ENCODE data around the gene TNNC1.

Gene TNNC1

GRCh38 chr3:52484680-52485461 is 31.0 kb upstream of the TNNC1 start:
- FAIRE-seq (no peak), DNase-seq (ENCODE audit: extremely low spot score, insufficient read length, low read depth) (no peak)

DNA sequence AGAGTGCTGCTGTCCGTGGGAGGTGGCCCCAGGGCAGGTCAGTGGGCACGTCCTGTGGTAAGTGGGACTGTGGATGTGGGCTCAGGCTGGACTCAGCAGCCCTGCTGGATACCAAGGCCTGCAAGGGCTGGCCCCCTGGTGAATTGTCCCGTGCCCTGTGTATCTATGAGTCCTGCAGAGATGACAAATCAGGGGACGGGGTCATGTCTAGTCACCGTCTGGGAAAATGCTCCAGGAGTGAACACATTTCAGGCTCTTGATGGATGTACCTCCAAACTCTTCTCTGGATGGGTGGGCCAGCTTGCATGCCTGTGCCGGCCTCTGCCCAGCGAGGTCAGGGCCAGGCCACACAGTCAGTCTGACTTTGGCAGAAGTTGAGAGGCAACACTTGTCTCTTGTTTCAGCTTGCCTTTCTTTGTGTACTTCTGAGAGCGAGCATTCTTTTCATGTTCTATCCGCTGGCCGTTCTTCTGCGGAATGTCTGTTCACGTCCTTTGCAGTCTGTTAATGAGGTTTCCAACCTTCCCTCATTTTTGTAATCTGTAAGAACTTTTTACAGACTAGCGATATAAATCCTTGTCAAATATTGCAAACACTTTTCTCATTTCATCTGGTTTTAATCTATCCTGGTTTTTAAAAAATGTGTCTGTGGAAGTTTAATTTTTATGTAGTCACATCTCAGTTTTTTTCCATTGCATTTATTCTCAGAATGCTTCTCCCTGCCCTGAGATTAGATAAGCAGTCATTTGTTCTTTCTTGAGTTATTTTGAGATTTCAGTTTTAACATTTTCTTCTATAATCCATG is 29.9 kb upstream of the TNNC1 start:
- FAIRE-seq (no peak), DNase-seq (ENCODE audit: extremely low spot score, insufficient read length, low read depth) (no peak)

GRCh38 chr3:52483081-52483480 is 29.2 kb upstream of the TNNC1 start:
- FAIRE-seq (no peak), DNase-seq (ENCODE audit: extremely low spot score, insufficient read length, low read depth) (no peak)

DNA sequence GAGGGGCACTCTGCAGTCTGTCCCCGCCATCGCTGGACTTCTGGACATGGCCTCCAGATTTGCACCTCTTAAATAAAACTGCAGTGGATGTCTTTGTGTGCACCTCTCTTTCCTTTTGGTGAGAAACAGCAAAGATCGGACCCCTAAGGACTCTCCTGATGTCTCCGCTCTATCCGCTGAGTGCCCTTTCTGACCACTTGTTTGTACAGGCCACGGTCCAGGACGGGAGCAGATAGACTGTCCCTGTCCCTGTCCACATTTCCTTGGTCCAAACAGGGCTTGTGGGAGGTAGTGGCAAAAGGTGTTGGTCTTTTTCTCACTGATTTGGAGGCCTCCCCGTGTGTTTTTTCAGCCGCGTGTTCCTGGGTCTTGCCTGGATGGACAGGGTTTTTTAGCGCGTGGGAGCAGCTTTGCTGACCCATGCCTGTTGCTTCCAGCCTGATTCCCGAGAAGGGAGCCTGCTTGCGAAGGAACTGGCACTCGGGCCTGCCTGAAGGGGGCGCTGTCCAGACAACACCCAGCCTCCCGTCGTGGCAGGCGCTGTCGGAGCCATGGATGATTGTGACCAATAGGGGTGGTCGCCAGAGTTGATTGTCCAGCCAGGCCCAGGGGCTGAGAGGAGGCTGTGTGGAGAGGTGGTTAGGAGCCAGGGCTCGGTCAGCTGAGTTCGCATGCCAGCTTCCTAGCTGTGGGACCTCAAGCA is 28.1 kb upstream of the TNNC1 start:
- no peak for FAIRE-seq
- DNase-seq (ENCODE audit: extremely low spot score, insufficient read length, low read depth): no peak

DNA sequence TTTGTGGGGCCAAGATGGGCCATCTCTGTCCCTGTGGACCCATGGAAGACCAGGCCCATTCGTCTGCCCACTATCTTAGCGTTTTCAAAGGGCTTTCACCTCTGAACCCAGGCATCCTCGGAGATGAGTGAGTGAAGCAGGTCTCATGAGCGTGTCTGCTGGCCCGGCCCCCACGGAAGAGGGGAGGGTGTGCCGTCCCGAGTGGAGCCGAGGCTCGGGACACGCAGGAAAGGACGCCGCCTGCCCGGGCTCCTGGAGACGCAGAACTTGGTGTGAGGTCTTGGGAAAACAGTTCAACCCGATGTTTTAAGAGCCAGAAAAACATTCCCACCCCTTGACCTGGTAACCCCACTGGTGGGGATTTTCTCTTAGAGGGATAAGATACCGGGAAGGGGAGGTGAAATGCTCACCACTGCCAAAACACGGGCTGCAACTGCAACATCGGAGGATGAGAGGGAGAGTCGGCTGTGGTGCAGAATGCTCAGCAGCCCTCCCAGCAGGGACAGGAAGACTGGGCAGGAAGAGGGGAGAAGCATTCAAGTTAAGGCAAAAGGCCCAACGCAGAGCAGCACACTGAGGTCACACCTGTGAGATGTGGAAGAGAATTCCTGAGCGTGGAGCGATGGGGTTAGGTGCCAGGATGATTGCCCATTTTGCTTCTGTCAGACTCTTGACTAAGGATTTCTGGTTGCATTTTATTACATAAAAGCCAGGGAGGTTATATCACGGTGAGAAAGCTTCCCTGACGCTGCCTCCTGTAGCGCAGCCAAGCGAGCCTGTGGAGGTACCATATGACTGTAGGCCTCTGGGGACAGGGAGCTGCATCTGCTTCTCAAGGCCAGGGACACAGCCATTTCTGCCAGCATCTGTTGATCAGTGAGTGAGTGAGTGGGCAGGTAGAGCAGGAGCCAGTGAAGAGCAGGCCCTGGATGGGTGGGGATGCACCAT is 27.2 kb upstream of the TNNC1 start:
- DNase-seq (ENCODE audit: extremely low spot score, insufficient read length, low read depth) (no peak), FAIRE-seq (no peak)

DNA sequence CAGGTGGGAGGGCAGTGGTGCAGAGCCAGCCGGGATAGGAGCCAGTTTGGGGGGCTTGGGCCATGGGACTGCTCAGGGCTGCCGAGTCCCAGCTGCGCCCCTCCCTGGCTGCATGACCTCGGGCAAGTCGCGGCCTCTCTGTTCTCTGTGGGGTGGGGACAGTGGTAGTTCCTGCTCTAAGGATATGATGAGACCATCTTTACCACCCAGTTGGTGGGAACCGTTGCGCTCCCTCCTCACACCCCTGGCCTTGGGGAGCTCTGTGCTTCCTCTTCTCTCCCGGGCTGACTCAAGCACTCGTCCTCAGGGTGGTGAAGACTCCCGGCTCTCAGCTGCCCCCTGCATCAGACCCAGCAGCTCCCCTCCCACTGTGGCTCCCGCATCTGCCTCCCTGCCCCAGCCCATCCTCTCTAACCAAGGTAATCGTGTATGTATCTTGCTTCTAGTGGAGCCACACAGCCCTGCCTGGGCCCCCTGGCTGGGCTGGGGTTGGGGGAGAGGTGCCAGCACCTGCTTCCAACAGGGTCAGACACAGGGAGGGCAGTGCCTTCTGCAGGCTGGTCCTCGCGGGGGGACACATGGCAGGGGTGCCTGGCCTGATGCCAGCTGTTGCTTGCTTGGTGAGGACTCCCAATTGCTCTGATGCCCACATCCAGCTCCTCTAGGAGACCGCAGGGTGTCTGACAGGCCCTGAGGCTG is 26.2 kb upstream of the TNNC1 start:
- FAIRE-seq: no peak
- DNase-seq (ENCODE audit: extremely low spot score, insufficient read length, low read depth): no peak

DNA sequence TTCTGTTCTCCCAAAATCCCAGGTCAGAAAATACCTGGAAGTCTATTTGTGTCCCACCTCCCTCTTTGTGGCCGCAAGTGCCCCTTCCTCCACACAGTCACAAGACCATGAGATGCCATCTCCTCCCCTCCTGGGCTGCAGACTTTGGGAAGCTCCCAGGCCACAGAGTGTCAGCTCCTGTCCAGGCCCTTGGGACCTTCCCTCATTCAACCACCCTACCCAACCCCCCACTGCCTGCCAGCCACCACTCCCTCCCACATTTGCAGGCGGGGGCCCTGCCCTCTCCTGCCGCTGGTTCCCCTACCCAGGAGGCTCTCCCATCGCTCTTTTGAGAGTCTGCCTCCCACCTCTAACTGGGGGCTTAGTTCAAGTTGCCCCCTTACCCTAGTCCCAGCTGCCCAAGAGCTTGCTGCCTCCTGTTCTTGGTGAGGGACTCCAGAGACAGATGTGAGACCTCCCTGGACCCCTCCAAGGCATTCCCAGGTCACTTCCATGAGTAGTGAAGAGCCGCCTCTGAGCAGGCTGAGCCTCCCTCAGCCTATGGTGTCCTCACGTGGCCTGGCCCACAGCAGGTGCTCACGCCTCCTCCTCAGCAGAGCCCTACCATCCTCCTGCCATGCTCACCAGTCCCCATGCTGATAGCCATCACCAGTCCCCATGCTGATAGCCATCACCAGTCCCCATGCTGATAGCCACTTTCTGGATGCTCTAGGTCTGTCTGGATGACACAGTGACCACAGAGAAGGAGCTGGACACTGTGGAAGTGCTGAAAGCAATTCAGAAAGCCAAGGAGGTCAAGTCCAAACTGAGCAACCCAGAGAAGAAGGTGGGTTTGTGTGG is 25.4 kb upstream of the TNNC1 start:
- DNase-seq (ENCODE audit: extremely low spot score, insufficient read length, low read depth) (no peak), FAIRE-seq (no peak)

DNA sequence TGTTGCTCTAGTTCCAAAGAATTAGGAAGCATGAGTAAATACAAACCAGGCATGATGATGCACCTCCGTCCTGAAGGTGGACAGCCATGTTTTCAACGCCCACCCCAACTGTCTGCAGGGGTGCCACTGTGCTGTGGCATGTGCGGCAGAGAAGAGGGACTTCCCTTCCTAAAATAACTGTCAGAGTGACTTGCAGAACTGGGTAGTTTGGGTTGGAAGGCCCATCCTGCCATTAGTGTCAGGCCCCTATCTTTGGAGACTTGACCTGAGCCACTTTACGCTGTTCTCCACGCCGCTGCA is 23.9 kb upstream of the TNNC1 start:
- DNase-seq (ENCODE audit: extremely low spot score, insufficient read length, low read depth) (no peak), FAIRE-seq (no peak)

GRCh38 chr3:52477076-52477795 is 23.4 kb upstream of the TNNC1 start:
- FAIRE-seq (no peak), DNase-seq (ENCODE audit: extremely low spot score, insufficient read length, low read depth) (no peak)

- DNase-seq (ENCODE audit: extremely low spot score, insufficient read length, low read depth) (no peak), FAIRE-seq (no peak)
Observed at GRCh38 chr3:52473026-52473425, 19.2 kb upstream of the TNNC1 start.

DNA sequence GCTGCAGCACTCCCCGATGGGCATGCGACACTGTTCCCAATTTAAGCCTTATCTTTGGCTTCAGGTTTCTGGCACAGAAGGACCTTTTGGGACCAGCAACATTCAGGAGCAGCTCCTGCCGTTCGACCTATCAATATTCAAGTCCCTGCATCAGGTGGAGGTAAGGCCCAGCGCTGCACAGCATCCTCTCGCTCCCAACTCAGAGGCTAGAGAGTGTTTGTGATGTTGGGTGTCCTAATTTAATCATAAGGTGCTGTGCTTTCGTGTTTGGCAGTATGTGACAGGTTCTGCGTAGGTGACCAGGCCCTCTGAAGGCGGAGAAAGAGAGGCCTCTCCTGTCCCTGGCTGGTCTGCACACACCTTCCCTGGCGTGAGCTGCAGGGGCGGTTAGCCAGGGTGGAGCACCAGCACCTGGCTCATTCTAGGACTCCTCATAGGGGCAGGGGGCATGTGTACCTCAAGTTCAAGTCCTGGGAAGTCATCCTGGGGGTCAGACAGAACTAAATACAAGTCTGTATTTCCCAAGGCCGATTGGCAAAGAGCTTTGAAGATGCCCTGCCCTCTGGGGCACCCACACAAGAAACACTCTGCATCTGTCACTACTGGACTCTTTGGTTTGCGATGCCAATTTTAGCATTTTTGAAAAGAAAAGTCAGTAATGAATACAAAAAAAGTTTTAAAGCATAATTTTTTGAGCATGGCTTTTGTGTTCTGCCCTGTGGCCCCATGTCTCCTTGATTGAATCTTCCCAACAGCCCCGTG is 18.6 kb upstream of the TNNC1 start:
- FAIRE-seq (no peak), DNase-seq (ENCODE audit: extremely low spot score, insufficient read length, low read depth) (no peak)

DNA sequence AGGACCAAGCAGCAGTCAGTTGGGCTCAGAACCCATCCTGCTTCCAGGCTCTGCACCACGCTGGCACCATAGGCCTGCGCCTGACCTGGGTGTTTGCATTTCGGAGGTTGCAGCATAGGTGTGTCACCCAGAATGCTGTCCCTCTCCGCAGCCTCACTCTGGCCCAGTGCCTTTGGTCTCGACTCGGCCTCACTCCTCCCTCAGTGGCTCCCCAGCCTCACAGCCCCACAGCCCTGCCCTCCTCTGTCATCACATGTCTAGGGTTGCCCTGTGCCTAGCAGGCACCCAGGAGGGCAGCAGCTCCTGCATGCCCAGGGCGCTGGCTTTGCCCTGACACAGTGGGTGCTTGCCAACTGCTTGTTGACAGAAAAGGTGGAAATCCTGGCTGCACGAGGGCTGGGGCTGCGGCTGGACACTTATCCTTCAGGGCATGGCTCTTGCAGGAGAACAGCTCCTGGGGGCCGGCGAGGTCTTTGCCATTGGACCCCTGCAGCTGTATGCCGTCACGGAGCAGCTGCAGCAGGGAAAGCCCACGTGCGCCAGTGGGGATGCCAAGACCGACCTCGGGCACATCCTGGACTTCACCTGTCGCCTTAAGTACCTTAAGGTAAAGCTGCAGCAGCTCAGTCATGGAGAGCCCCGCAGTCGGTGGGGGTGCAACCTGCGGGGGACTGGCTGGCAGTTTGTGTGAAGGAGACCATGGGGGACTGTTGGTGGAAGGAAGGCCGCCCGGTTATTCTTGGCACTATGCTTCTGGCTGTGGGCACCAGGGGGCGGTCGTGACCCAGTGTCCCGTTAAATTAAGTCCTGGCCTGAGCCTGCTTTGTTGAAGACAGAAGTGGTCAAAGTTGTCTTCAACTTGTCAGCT is 17.8 kb upstream of the TNNC1 start:
- FAIRE-seq (peak; percentile 26), DNase-seq (ENCODE audit: extremely low spot score, insufficient read length, low read depth) (no peak)

GRCh38 chr3:52470920-52471319 is 17.1 kb upstream of the TNNC1 start:
- DNase-seq (ENCODE audit: extremely low spot score, insufficient read length, low read depth): no peak
- no peak for FAIRE-seq

GRCh38 chr3:52469001-52469400 is 15.2 kb upstream of the TNNC1 start:
- FAIRE-seq (no peak), DNase-seq (ENCODE audit: extremely low spot score, insufficient read length, low read depth) (no peak)

DNA sequence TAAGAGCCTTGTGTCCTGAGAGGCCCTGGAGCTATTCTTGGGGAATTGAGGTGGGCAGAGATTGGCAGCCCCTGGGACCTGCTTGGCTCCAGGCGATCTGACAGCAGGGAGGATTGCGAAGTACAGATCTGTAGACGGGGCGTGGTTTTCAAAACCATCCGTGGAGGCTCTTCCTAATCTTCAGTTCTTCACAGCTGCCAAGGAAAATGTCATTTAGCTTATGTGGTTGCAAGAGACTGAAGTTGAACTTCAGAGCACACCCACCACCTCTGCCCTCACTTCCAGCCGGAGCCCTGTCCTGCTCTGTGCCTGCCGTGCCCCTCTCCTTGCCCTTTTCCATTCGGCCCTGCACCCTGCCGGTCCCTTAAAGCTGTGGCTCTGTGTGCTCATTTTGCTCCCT is 14.5 kb upstream of the TNNC1 start:
- FAIRE-seq: no peak
- no peak for DNase-seq (ENCODE audit: extremely low spot score, insufficient read length, low read depth)

- FAIRE-seq (no peak), DNase-seq (ENCODE audit: extremely low spot score, insufficient read length, low read depth) (no peak)
Observed at GRCh38 chr3:52463416-52463815, 9.6 kb upstream of the TNNC1 start.
